ENCODE results near the gene VAT1L. TPM values are rescaled to one million over a fixed set of nuclear protein-coding genes. Genes with fewer than 3 reads are reported as not detected.

The VAT1L gene
- polyA plus RNA-seq, 1 of the 3 experiments (the other 2 are of a cell fraction), result 52.5 TPM

DNA sequence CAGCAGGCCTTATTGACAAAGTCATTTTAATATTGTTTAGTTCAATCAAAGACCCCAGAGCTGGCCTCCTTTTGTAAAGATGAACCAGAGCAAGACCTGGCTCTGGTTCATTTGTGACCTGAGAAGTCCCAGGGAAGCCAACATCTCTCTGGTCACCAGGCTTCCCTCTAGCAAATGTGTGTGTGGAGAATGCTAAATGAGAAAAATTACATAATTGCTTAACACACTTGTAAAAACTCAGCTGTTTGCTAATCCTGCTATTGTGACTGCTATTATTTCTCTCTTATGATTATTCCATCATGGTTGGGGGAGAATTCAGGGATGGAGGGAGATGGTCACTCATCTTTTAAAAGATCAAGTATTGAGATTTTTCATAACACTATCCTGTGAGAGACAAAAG is 139.7 kb downstream of the VAT1L start:
- no peaks in the 10 kb centered on the region for H3K27me3 ChIP-seq (ENCODE audit: insufficient read depth)

More for the DNA sequence above, 139.7 kb downstream of the VAT1L start:
- H3K4me2 ChIP-seq, result no peak overlapping the region
- no peak overlapping the region for H2AFZ ChIP-seq (ENCODE audit: low read depth)
- CTCF ChIA-PET, result no interaction called here
- no peaks in the 10 kb centered on the region for H3K79me2 ChIP-seq (ENCODE audit: insufficient read depth)
- H3K9me2 ChIP-seq, result no peaks in the 10 kb centered on the region
- no peak overlapping the region for H3K9ac ChIP-seq
- no peaks in the 10 kb centered on the region for H3K9me3 ChIP-seq
- H3K4me3 ChIP-seq (ENCODE audit: low read depth in 2 of 2, low read length in 1 of 2), result no peak overlapping the region
- TF ChIP-seq TEAD4 (IDR thresholded peaks at IDR 0.05; ENCODE audit: borderline replicate concordance, insufficient read depth), result no peak
- no peak for TF ChIP-seq FOXM1 (IDR thresholded peaks at IDR 0.05; ENCODE audit: low read depth)
- no peak for TF ChIP-seq FOXJ3 (CRISPR knock-in tag; IDR thresholded peaks at IDR 0.05)
- no peak for TF ChIP-seq RFX5 (IDR thresholded peaks at IDR 0.05; ENCODE audit: low read length)
- TF ChIP-seq, protein P1, sequence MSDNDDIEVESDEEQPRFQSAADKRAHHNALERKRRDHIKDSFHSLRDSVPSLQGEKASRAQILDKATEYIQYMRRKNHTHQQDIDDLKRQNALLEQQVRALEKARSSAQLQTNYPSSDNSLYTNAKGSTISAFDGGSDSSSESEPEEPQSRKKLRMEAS (IDR thresholded peaks at IDR 0.05; ENCODE audit: low read depth), result no peak
- no peak for TF ChIP-seq FOSL2 (IDR thresholded peaks at IDR 0.05; ENCODE audit: borderline replicate concordance, low read depth)
- TF ChIP-seq SMC3 (IDR thresholded peaks at IDR 0.05; ENCODE audit: low read depth, low read length), result no peak
- TF ChIP-seq, protein P2, sequence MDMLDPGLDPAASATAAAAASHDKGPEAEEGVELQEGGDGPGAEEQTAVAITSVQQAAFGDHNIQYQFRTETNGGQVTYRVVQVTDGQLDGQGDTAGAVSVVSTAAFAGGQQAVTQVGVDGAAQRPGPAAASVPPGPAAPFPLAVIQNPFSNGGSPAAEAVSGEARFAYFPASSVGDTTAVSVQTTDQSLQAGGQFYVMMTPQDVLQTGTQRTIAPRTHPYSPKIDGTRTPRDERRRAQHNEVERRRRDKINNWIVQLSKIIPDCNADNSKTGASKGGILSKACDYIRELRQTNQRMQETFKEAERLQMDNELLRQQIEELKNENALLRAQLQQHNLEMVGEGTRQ (IDR thresholded peaks at IDR 0.05; ENCODE audit: borderline replicate concordance, low read depth, low read length), result no peak
- TF ChIP-seq, protein P3, sequence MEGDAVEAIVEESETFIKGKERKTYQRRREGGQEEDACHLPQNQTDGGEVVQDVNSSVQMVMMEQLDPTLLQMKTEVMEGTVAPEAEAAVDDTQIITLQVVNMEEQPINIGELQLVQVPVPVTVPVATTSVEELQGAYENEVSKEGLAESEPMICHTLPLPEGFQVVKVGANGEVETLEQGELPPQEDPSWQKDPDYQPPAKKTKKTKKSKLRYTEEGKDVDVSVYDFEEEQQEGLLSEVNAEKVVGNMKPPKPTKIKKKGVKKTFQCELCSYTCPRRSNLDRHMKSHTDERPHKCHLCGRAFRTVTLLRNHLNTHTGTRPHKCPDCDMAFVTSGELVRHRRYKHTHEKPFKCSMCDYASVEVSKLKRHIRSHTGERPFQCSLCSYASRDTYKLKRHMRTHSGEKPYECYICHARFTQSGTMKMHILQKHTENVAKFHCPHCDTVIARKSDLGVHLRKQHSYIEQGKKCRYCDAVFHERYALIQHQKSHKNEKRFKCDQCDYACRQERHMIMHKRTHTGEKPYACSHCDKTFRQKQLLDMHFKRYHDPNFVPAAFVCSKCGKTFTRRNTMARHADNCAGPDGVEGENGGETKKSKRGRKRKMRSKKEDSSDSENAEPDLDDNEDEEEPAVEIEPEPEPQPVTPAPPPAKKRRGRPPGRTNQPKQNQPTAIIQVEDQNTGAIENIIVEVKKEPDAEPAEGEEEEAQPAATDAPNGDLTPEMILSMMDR (IDR thresholded peaks at IDR 0.05), result no peak
- TF ChIP-seq TCF12 (IDR thresholded peaks at IDR 0.05), result no peak
- TF ChIP-seq, protein P4, sequence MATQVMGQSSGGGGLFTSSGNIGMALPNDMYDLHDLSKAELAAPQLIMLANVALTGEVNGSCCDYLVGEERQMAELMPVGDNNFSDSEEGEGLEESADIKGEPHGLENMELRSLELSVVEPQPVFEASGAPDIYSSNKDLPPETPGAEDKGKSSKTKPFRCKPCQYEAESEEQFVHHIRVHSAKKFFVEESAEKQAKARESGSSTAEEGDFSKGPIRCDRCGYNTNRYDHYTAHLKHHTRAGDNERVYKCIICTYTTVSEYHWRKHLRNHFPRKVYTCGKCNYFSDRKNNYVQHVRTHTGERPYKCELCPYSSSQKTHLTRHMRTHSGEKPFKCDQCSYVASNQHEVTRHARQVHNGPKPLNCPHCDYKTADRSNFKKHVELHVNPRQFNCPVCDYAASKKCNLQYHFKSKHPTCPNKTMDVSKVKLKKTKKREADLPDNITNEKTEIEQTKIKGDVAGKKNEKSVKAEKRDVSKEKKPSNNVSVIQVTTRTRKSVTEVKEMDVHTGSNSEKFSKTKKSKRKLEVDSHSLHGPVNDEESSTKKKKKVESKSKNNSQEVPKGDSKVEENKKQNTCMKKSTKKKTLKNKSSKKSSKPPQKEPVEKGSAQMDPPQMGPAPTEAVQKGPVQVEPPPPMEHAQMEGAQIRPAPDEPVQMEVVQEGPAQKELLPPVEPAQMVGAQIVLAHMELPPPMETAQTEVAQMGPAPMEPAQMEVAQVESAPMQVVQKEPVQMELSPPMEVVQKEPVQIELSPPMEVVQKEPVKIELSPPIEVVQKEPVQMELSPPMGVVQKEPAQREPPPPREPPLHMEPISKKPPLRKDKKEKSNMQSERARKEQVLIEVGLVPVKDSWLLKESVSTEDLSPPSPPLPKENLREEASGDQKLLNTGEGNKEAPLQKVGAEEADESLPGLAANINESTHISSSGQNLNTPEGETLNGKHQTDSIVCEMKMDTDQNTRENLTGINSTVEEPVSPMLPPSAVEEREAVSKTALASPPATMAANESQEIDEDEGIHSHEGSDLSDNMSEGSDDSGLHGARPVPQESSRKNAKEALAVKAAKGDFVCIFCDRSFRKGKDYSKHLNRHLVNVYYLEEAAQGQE (IDR thresholded peaks at IDR 0.05; ENCODE audit: low read depth, low read length), result no peak
- TF ChIP-seq RCOR1 (IDR thresholded peaks at IDR 0.05; ENCODE audit: low read length), result no peak
- TF ChIP-seq SIN3A (IDR thresholded peaks at IDR 0.05; ENCODE audit: borderline replicate concordance, low read depth, low read length), result no peak
- TF ChIP-seq EP300 (IDR thresholded peaks at IDR 0.05; ENCODE audit: borderline replicate concordance in 1 of 2, low read depth in 1 of 2, low read length in 1 of 2), result no peak
- TF ChIP-seq, protein P5, sequence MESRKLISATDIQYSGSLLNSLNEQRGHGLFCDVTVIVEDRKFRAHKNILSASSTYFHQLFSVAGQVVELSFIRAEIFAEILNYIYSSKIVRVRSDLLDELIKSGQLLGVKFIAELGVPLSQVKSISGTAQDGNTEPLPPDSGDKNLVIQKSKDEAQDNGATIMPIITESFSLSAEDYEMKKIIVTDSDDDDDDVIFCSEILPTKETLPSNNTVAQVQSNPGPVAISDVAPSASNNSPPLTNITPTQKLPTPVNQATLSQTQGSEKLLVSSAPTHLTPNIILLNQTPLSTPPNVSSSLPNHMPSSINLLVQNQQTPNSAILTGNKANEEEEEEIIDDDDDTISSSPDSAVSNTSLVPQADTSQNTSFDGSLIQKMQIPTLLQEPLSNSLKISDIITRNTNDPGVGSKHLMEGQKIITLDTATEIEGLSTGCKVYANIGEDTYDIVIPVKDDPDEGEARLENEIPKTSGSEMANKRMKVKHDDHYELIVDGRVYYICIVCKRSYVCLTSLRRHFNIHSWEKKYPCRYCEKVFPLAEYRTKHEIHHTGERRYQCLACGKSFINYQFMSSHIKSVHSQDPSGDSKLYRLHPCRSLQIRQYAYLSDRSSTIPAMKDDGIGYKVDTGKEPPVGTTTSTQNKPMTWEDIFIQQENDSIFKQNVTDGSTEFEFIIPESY (IDR thresholded peaks at IDR 0.05; ENCODE audit: borderline replicate concordance, low read depth), result no peak
- TF ChIP-seq CHD2 (IDR thresholded peaks at IDR 0.05; ENCODE audit: low read length, partially characterized antibody), result no peak
- no peak overlapping the region for H3K27ac ChIP-seq (ENCODE audit: low read depth in 2 of 2, low read length in 1 of 2)
- H3K36me3 ChIP-seq (replicated peaks in 1 of 2; ENCODE audit: control insufficient read depth in 1 of 2, insufficient read depth in 2 of 2, low read length in 1 of 2), result peaks cover 0 to 4% of the 10 kb centered on the region in 2 experiments
- no peaks in the 10 kb centered on the region for H4K20me1 ChIP-seq (ENCODE audit: insufficient read depth)
- H3F3A ChIP-seq (replicated peaks; ENCODE audit: insufficient read depth), result no peaks in the 10 kb centered on the region
- no peaks in the 10 kb centered on the region for H3K4me1 ChIP-seq (ENCODE audit: control insufficient read depth in 1 of 2, insufficient read depth in 2 of 2, low read depth in 1 of 2, low read length in 1 of 2)
- no peak for DNase-seq
- POLR2A ChIA-PET, result no interaction called here
